NCI-H1436 treated with DMSO at 0.1 percent for 48 hours (cell line): ENCODE data around the gene OLA1.

ENCODE experiments used
- DNase-seq: peaks from one replicate; lab custom pipeline; 2025; lab: John Stamatoyannopoulos, UW

OLA1 gene

DNA sequence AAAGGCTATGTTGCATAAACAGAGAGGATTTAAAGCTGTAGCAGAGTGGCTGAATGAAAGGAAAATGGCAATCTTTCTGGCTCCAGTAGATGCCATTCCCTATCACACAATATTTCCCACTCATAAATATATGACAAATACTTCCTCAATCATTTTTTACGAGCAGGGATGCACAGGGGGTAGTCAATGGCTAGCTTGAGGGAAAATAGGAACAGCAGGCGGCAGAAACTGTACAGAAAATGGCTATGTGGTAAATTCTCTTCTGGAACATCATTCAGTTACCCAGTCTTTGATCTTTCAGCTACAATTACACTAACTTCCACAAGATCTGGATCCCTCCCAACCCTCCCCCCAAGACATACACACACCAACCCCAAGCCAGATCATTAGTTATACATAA lies 127.2 kb downstream of the OLA1 start:
- DNase-seq = no peak

DNA sequence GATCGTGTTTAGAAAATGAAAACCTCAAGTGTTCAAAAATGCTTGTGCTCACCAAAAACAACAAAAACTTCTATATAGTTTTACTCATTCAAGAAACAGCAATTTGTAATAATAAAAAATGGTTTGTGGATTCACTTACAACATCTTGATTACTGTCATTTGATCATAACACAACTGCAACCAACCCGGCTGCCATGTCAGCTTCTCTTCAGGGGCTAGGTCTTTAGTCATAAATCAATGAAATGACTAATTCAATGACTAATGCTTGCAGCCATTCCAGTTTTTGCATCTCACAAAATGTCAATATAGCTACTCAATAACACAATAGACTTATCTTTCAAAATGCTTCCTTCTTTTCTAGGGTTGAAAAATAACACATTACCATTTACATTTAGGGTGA lies 128.0 kb downstream of the OLA1 start:
- no peak for DNase-seq

DNA sequence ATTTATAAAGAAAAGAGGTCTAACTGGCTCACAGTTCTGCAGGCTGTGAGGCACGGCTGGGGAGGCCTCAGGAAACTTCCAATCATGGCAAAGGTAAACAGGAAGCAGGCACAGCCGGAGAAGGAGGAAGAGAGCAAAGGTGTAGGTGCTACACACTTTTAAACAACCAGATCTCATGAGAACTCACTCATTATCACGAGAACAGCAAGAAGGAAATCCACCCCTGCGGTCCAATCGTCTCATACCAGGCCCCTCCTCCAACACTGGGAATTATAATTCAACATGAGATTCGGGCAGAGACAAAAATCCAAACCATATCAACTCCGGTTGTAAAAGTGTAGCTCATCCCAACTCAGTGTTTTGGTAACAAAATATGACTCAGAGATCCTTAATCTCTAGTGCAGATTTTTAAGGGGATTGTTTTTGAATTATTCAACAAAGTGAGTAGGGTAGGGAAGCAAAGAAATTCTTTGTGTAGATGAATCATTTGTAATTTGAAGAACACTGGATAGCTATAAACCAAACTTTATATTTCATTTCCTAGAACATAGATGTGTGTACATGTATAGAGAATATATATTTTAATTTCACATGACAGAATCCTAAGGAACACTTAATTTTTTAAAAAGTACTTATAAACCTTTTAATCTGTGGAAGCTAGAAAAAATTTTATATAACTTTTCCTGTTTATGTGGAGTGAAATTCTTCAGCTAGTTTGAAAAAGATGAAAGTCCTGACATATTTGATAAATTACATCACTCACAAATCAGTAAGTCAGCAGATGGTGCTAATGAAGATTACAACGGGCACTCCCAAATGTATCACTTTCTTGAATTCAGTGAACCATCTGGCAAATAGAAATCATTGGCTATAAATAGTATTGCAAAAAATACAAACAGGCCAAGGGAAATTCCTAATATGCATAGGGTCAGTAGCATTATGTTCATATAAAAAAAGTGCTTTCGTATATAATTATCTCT lies 130.1 kb downstream of the OLA1 start:
- no peak for DNase-seq

DNA sequence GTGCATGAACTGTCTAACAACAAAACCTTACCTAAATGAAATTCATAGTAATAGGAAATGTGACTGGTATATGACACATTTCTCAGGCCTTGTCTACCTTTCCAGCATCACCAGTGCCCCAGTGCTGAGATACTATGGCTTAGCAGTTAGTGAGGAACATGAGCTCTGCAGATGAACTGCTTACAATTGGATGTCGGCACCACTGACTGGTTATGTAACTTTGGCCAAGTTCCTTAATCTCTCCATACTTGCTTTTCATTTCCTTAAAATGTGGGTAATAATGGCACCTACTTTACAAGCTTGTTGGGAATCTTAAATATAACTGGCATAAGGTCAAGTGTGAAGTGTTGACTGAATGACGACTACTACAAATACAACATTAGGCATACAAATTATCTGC lies 136.3 kb downstream of the OLA1 start:
- DNase-seq = no peak

DNA sequence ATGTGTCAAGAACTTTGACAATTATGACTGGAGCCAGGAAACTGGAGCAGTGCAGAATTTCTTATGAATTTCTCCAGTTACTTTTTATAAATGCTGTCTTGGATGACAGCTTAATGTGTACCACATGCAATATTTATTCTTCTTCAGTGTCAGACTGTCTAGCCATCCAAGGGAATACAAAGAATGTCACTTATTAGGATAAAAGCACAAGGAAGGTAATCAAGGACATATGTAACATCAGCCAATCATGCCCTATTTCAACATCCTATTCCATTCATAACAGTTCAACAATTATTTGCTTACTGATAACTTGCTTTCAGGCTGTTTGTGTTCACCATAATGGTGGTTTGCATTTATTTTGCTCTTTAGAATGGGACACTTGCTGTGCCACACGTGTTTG lies 139.8 kb downstream of the OLA1 start:
- DNase-seq = no peak

DNA sequence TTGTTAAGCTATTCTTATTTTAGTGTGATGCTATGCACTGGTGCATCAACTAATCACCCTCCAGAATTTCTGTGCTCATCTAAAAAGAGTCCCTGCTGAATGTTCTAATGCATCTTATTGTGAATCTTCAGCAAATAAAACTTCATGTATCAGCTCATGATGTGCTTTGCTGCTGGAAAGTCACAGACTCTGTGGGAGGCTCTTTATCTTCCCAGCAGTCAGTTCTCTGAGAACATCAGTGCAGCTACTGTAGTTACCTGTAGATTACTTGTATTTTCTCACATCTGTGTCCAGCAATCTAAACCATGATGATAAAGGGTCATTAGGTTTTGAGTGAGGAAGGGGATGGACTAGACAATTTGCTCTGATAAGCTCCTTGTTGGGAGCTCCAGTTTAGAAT lies 141.6 kb downstream of the OLA1 start:
- DNase-seq = no peak

DNA sequence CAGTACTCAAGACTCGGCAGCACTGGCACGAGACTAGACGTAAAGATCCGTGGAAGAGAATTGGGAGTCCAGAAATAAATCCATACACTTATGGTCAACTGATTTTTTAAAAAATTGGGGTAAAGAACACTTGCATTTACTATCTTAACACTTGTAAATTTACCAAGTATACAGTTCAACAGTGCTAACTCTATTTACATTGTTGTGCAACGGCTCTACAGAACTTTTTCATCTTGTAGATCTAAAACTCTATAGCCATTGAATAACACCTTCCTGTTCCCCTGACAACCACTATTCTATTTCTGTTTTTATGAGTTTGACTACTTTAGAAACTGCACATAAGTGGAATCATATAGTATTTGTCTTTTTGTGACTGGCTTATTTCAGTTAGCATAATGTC lies 153.8 kb downstream of the OLA1 start:
- DNase-seq = no peak

DNA sequence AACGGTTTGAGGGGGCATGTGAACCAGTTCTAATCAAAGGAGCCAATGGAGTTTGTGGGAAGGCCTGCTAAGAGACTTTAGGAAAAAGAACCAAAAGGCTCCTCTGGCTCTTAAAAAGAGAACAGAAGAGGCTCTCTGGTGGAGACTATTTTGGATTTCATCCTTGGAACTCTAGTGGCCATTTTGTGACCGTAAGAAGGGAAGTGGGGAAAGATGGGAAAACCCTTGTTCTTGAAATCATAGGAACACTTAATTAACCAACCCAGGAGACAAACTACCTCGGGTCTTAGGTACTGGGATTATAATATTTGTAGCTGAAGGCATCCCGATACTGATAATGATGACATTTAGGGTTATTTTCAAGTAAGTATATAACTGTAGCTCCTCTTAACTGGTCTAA lies 157.9 kb downstream of the OLA1 start:
- DNase-seq = no peak

DNA sequence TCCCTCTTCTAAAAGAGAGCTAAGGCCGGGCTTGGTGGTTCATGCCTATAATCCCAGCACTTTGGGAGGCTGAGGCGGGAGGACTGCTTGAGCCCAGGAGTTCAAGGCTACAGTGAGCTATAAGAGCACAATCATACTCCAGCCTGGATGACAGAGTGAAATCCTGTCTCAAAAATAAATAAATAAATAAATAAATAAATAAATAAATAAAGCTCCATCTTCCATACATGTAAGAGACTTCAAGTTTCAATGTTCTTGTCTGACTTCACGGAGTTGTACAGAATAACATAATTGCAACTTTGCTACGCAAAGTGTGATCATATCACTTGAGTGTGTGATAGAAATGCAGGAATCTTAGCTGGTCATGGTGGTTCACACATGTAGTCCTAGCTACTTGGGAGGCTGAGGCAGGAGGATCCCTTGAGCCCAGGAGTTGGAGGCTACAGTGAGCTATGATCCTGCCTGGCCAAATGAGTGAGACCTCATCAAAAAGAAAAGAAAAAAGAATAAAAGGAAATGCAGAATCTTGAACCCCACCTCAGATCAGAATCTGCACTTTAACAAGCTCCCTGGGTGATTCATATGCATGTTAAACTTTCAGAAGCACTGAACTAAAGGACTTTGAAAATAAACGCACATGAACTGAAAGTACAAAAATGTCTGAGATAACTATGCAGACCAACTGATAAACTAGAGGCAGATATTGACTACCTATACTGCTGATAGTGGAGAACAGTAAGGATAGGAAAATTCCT lies 159.4 kb downstream of the OLA1 start:
- DNase-seq = no peak

DNA sequence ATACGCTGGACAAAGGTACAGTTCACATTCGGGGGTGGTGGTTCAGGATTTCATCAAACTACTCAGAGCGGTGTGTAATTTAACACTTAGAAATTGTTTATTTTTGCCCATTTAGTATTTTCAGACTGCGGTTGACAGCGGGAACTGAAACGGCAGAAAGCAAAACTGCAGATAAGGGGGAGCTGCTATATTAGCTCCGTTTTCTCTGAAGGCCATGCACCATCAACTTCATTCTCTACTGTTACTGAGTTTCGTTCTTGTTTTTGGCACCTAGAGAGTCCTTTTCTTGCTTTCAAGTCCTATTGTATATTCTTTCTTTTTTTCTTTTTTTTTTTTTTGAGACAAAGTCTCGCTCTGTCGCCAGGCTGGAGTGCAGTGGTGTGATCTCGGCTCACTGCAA lies 161.6 kb downstream of the OLA1 start:
- DNase-seq = no peak

DNA sequence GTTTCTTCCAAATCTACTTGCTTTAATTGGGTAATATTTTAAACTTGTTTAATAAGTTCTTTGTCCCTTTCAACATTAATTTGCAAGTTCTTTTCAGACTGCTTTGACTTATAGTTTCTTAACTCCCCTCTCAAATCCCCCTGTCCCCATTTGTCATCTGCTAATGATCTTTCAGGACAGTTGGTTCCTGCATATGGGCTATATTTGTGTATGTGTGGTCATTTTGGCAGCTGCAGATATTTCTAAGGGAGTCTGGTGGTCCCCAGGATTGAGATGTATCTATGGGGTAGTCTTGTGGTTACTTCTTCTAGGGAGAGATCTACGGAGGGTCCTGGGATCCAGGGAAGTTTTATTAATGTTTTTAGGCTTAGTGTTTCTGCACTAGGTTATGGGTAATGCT lies 162.6 kb downstream of the OLA1 start:
- DNase-seq = no peak

DNA sequence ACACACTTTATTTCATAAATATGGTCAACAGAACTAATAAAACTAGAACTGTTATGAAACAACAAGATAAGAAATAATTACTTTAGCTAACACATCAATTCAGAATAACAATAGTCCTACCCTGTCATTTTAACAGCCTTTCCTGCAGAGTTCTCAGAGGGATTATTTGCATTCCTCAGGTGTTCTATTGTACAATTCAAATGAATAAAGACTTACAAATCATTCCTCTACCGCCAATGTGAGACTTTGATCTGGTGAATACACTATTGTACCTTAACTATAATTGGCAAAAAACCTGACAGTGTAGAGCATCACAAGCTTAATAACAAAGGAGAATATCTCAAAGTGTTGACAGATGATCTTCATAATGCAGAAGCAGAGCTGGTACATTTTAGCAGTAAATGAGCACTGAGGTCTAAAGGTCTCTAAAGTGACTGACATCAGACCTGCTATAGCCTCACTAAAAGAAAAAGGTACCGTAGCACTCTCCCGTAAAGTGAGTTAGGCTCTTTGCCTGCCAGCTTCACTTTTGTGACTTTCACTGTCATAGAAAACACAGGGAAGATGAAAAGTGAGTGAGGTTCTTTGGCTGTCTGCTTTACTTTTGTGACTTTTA lies 164.4 kb downstream of the OLA1 start:
- no peak for DNase-seq

DNA sequence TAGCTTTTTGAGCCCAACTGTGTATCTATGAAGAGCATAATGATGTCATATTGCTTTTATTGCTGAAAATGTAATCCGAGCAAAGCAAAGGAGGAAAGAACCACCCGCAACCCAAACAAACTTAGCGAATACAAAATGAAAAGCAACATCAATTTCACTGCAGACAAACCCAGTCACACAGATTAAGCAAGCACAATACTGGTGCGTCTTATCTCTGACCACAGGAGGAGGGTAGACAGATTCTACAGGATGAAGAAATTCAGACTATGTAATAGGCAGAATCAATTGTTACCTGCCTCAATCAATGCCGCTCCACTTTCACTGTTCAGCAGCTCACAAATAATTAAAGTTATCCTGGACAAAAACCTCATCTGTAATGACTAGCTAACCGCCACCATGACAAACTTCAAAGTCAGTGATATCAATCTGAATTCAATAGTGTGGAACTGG lies 167.6 kb downstream of the OLA1 start:
- no peak for DNase-seq

DNA sequence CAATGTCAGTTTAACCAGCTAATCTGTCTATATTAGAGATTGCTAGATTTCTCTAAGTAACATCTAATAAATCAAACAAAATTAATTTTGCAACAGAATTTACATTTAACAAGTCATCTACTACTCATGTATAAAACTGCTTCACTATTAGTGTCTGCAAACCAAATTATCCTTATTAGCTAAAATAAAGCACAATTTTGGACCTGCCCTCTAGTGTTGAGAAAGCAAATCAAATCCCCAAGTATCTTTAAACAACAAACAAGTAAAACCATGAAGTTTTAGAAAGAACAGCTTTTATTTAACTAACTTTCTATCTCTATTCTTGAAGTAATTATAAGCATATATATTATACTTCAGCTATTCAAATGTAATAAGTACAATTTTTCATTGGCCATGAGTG lies 170.1 kb downstream of the OLA1 start:
- DNase-seq = no peak

DNA sequence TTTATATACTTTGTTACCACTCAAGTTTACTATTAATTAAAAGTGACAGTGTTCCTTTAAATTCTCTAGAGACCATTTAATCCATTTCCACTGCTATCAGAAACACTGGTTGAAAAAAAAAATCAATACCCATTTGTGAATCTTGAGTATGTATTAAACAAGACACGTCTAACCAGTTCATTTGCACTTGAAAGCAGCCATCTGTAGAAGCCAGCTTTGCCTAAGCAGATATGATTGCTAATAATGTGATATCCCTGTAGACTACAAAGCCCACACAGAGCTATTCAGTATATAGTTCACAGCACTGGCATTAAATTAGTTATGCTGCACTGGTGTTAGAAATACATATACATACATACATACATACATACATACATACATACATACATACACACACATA lies 171.4 kb downstream of the OLA1 start:
- peak; percentile 18 for DNase-seq

DNA sequence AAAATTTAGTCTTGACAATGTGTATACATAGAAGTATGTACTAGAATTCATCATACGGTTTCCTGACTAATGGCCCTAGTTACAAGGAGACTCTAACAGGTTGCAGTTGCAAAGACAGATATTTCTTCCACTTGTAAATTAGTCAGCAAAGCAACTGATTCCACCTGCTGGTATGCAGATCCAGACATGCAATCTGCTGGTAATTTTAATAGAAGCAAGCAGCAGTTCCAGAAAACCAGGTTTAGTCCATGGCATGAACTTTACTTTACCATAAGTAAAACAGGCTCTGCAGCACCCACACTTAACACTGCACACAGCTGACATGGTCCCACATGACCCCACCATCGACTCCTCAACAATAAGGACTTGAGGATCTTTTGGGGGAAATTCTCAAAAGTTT lies 172.3 kb downstream of the OLA1 start:
- DNase-seq = no peak

DNA sequence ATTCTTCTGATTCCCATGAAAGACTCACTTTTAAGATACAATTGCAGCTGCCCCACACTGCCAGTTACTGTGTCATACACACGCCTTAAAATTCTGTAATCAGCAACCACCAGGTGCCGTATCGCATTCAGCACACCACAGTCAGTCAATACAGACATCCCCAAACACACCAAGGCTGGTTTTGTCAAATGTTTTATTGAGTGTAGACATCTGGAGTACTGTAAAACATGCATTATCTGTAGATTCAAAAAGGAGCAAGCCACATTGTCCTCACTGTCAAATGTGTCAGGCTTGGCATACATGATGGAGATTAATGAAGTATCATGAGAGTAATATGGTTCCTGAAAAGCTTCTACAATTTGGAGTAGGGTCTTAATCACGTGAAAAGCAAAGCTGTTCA lies 173.5 kb downstream of the OLA1 start:
- DNase-seq = peak; percentile 44

DNA sequence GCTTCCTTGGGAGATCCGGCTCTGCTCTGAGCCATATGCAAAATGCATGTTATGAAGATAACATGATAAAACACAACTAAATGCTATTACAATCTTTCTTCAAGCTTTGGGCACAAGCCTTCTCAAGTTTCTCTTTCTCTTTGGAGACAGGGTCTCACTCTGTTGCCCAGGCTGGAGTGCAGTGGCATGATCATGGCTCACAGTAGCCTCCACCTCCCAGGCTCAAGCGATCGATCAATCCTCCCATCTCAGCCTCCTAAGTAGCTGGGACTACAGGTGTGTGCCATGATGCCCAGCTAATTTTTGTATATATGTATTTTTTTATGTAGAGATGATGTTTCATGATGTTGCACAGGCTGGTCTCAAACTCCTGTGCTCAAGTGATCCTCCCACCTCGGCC lies 175.5 kb downstream of the OLA1 start:
- no peak for DNase-seq

DNA sequence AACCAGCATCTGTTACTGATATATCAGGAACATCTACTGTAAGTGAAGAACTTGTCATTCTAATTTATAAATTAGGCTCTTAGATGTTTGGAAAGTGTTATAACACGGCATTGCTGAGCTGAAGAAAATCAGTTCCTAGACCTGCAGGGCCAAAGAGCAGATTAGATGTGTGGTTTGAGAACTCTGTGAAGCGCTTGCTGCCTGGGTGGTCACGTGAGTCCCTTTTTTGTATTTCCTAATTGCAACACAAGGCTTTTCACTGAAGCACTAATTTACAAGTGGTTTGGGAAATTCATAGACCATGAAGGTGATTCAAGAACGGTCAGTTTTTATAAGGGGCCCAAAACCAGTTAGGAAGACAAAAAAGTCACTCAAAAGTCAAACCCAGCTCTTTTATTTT lies 176.3 kb downstream of the OLA1 start:
- DNase-seq = no peak

DNA sequence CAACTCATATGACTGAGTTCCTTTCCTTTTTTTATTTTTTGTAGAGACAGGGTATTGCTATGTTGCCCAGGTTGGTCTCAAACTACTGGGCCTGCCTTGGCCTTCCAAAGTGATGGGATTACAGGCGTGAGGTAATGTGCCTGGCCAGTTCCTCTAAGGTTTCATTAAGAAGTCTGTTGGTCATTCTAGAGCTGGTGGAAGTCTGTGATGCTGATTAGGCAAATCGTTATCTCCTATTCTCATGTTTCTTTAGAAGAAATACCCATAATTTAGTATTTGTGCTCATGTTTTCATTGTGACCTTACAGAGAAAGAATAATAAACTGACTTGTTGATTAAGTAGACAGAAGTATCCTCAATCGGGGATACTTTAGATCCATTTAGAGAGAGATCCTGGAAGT lies 177.0 kb downstream of the OLA1 start:
- no peak for DNase-seq

DNA sequence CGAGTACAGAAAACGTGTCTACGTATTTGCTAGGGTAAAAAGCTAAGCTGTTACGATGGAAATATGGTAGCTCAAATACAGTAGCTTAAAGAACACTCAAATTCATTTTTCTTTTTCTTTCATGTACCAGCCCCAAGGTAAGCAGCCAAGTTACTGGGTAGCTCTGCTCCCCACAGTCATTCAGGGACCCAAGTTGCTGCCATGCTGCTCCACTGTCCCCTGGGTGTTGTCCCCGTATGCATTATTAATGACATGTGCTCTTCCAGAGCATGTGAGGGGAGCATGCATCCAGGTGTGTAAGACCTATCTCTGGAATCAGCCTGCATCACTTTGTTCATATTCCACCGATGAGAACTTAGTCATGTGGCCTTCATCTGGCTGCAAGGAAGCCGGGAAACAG lies 178.1 kb downstream of the OLA1 start:
- no peak for DNase-seq

DNA sequence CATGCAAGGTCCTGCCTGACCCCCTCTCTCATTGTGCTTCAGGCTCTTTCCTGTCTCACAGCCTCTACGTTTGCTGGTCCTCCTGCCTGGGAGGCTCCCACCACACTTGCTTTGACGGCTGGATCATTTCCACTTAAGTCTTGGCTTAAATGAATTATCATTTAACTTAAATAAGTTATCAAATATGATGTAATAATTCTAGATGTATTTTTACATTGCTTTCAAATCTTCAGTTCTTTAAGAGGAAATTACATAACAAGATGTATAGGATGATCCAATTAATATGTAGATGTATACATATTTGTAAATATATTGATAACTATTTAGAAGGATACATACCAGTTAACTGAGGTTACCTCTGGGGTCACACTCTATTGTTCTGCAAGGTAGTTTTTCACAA lies 180.5 kb downstream of the OLA1 start:
- no peak for DNase-seq

DNA sequence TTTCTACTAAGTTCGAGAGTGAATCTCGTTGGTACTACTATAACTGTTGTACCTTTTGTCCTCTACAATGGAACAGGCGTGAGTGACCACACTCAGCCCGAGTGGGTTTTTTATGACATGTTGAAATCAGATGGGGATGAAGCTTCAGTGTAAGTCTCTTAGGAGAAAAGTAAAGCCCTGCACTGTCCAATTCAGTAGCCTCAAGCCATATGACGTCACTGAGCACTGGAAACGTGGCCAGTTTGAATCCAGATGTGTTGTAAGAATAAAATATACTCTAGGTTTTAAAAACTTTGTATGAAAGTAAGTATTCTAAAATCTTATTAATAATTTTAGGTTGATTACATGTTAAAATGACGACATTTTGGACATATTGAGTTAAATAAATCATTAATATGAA lies 181.5 kb downstream of the OLA1 start:
- no peak for DNase-seq
